ENCODE measurements around the gene ZNF428.

ZNF428 gene

DNA sequence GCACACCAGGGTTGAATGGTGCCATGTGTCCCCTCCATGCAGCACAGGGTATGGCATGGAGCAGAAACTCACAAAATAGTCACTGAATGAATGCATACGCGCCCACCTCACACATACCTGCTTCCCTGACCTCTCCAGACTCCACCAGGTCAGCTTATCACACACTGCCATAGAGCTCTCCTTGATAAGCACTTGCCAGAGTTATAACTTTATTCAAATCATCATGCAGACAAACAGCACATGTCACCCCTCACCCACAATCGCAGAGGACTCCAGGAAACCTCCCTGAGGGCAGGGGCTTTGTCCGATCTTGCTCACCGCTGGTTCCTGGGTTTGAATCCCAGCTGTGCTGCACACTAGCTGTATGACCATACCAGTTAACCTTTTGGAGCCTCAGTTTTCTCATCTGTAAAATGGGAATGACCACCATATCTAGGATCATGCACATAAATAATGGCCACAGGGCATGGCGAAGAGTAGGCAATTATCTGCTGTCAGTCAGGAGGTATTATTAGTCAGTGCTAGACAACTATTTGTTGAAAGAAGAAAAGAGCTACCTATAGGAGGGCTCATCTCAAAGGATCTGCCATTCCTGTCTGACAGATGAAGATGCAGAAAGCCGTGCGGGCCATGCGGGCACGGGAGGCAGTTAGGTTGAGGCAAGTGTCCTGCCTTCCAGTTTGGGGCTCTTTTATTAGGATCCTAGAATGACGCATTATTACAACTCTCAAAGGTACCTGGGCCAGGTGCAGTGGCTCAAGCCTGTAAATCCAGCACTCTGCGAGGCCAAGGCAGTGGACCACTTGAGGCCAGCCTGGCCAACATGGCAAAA lies 58.1 kb downstream of the ZNF428 start:
- DNase-seq: no peak

GRCh38 chr19:43560687-43561086 lies 58.7 kb downstream of the ZNF428 start:
- DNase-seq: peak in 2 of 6 experiments; percentile 17 to 18
